Esophagus squamous epithelium (tissue), 5 donors: ENCODE data around the gene RADIL. TPM values are rescaled to one million over a fixed set of nuclear protein-coding genes. Genes with fewer than 3 reads are reported as not detected.

Experiments used
- DNase-seq: peaks from one replicate; lab custom pipeline; 2025; lab: John Stamatoyannopoulos, UW
- H3K27ac ChIP-seq, 4 donors: fragments of 200-600 bp; sonication (generic); one replicate each; pipeline ENCODE4 v1.5.1; 2016 to 2019; ENCODE audit warnings: mild to moderate bottlenecking in 1 of 4
- H3K27me3 ChIP-seq, 4 donors: fragments of 200-600 bp; sonication (generic); 1 replicate in 3 of 4; 2 replicates in 1 of 4; pipeline versions ENCODE4 v1.5.1 to v1.6.0; 2017 to 2021; ENCODE audit warnings: antibody characterized with exemption in 1 of 4
- H3K36me3 ChIP-seq, 3 donors: fragments of 200-600 bp; sonication (generic); one replicate each; pipeline ENCODE4 v1.5.1; 2016 to 2019
- H3K4me1 ChIP-seq, 3 donors: fragments of 200-600 bp; sonication (generic); one replicate each; pipeline ENCODE4 v1.5.1; 2017 to 2019
- H3K4me3 ChIP-seq, 4 donors: fragments of 200-600 bp; sonication (generic); 1 replicate in 3 of 4; 2 replicates in 1 of 4; pipeline ENCODE4 v1.5.1; 2016 to 2019; ENCODE audit warnings: mild to moderate bottlenecking in 2 of 4, moderate library complexity in 1 of 4
- H3K9me3 ChIP-seq, 3 donors: fragments of 200-600 bp; sonication (generic); one replicate each; pipeline ENCODE4 v1.5.1; 2016 to 2019
- POLR2A ChIP-seq, 4 donors: fragments of 450-650 bp; IDR thresholded peaks; one replicate each; pipeline ENCODE4 v1.6.1; 2017; ENCODE audit warnings: antibody characterized with exemption in 4 of 4, mild to moderate bottlenecking in 4 of 4, moderate library complexity in 3 of 4
- WGBS, 2 donors: methylation state at CpG; one replicate each; pipeline ENCODE4 v1.1.5; 2018; 5-methylcytosine and 5-hydroxymethylcytosine counted together
- intact Hi-C: fragments of 100-400 bp; cut with DNase I; formaldehyde crosslinking; loops from one replicate; pipeline ENCODE4 v1.15.0; 2022
- total RNA-seq, 4 donors: library from RNA; depleted of rRNA; stranded (reverse); fragments of >200 nt; gene quantifications; one replicate each; pipeline ENCODE4 v1.1.0, GENCODE V29; 2016
- TF ChIP-seq, protein P1 (sequence below), 6 experiments: fragments of 450-650 bp in 4 of 6; fragments of 200-600 bp in 2 of 6; sonication (generic) in 2 of 6; IDR thresholded peaks; one replicate each; pipeline ENCODE4 v1.5.1; 2016 to 2019; ENCODE audit warnings: antibody characterized with exemption in 6 of 6, mild to moderate bottlenecking in 4 of 6, moderate library complexity in 4 of 6
- donor health status: DM: yes; HTN: yes; CAD: no.

The RADIL gene
- total RNA-seq, 4 donors from 2014 or later = 0.35 to 3.1 (median 1.8) TPM; not detected in 1

DNA sequence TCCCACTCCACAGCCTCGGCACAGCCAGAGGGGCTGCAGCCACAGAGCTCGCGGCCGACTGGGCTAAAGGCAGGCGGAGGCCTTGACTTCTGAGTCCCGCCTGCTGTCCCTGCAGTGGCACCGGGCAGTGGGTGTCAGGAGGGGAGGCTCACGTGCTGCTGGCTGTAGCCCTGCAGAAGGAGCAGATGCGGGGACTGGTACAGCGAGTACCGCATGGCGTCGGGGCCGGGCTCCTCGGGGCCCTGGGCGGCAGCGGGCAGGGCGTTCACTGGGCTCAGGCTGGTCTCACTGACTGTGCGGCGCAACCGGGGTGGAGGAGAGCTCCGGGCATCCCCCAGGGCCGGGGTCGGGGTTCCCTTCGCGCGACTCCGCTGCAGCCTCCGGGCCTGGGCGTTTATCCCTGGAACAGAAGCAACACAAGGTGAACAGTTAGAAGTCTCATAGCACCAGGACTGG is 47.3 kb downstream of the RADIL start:
- Histone ChIP-seq H3K27me3 (no peaks in the 10 kb centered on the region), H3K9me3 (no peaks in the 10 kb centered on the region), H3K36me3 (peaks cover 0 to 15% (median 0%) of the 10 kb centered on the region in 3 donors), H3K4me1 (no peaks in the 10 kb centered on the region), H3K27ac (no peak overlapping the region), H3K4me3 (no peak overlapping the region)
- WGBS, 2 donors = 80 to 85% methylated on average over 2 to 4 of the region's 30 CpGs
- intact Hi-C loops = no loop called here
- DNase-seq = no peak
- no peak for TF ChIP-seq POLR2A (IDR thresholded peaks at IDR 0.05)
- TF ChIP-seq, protein P1, sequence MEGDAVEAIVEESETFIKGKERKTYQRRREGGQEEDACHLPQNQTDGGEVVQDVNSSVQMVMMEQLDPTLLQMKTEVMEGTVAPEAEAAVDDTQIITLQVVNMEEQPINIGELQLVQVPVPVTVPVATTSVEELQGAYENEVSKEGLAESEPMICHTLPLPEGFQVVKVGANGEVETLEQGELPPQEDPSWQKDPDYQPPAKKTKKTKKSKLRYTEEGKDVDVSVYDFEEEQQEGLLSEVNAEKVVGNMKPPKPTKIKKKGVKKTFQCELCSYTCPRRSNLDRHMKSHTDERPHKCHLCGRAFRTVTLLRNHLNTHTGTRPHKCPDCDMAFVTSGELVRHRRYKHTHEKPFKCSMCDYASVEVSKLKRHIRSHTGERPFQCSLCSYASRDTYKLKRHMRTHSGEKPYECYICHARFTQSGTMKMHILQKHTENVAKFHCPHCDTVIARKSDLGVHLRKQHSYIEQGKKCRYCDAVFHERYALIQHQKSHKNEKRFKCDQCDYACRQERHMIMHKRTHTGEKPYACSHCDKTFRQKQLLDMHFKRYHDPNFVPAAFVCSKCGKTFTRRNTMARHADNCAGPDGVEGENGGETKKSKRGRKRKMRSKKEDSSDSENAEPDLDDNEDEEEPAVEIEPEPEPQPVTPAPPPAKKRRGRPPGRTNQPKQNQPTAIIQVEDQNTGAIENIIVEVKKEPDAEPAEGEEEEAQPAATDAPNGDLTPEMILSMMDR (IDR thresholded peaks at IDR 0.05) = no peak

DNA sequence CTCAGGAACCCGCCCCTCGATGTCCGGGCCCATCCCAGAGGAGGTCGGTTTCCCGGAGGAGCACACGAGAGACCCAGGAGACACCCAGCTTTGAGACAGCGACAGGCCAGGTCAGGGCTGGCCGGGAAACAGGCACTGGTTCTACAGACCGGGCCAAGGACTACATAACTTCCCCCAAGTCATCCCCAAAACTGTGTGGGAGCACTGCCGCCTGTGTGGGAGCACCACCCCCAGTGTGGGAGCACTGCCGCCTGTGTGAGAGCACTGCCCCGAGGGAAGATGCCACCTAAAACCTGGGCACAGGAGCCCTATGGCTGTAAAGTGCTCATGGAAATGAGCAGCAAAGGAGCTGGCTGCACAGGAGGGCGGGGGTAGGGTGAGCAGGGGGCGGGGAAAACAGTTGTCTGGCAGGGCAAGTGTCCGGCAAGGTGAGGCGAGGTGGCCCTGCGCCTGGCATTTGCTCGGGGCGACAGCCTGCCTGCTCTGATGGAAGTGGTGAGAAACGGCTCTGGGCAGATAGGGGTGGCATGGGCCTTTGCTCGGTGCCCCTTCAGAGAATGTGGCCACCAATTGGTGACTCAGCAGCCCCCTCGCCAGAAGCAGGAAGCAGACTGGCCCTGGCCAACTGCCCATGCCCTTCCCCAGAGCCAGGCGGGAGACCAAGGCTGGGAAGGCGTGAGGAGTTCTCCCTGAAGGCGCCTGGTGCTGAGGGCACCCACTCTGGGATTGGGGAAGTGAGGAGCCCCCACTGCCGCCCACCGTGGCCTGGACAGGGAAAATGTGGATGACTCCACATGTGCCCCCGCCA is 47.9 kb downstream of the RADIL start:
- WGBS, 2 donors = 78 to 88% methylated on average over 6 to 8 of the region's 28 CpGs

DNA sequence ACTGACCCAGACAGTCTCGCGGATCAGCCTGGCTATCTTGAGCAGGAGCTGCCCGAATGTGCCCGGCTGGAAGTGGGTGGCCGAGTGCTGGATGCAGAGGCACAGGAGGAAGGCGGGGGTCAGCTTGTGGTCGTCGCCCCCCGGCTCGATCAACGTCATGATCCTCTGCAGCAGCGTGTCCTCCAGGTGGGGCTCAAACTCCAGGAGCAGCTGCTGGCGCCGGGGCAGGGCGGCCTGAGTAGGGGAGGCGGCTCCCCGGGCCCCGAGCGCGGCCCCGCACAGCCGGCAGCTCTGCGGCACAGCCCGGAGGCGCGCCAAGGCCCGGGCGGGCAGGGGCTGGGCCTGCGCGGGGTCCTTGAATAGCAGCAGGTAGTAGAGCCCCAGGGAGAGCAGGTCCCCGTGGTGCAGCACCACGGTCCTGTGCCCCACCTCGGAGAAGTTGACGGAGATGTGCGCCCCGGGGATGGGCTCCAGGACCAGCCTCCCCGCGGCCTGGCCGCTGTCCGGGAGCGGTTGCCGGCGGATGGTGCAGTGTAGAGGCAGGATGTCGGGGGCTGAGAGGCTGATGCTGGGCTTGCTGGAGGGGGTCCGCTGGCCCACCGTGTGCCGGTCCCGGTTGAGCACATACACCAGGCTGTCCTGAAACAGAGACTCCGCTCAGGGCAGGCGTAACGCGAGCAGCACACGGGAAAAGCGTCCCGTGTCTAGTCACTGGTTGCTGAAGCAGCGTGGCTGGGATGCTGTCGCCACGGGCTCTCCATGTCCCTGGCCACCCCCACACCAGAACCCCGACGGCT is 48.7 kb downstream of the RADIL start:
- TF ChIP-seq POLR2A (IDR thresholded peaks at IDR 0.05) = no peak
- TF ChIP-seq, protein P1 (IDR thresholded peaks at IDR 0.05) = no peak
- intact Hi-C loops = no loop called here

More for the DNA sequence above, 47.9 kb downstream of the RADIL start:
- no peaks in the 10 kb centered on the region for H3K9me3 ChIP-seq
- H3K4me3 ChIP-seq = no peak overlapping the region
- no peak for DNase-seq
- no peak overlapping the region for H3K27ac ChIP-seq
- H3K4me1 ChIP-seq = no peaks in the 10 kb centered on the region
- no peaks in the 10 kb centered on the region for H3K27me3 ChIP-seq
- intact Hi-C loops = no loop called here
- TF ChIP-seq, protein P1 (IDR thresholded peaks at IDR 0.05) = no peak
- no peak for TF ChIP-seq POLR2A (IDR thresholded peaks at IDR 0.05)
- peaks cover 0 to 15% (median 0%) of the 10 kb centered on the region in 3 donors for H3K36me3 ChIP-seq

DNA sequence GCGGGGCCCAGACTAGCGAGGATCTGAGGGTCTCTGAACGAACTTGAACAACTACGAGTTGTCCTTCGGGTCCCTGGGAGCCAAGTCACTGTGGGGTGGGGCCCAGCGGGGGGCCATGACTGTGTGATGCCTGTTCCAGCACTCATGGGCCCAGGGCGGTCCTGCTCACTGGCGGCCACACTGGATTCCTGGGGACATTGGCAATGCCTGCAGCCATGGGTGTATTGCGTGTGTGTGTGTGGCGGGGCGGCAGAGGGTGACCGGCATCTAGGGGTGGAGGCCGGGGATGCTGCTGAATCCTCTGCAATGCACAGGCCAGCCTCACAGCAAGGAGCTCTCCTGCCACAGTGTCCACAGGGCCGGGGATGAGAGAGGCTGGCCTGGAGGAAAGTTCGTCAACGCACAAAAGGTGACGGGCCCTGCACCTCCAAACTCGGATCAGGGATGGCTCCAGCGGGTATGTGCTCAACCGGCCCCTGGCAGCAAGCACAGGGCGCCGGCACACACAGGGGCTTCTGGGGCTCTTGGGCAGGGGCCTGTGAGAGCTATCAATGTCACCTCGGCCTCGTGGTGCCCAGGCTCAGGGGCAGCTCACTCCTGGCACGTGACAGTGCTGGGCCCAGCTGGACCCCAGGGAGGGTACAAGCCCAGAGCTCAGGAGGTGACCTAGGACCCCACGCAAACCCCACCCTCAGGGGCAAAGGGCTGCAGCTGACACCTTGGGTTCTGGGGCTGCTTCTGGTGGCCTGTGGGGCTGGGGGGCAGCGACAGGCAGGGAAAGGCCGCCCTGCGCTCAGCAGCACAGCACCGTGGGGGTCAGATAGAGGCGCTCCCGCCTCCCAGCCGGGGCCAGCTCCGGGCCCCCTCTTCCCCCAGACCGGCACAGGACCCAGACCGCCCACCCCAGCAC is 49.6 kb downstream of the RADIL start:
- Histone ChIP-seq H3K36me3 (peaks cover 0 to 15% (median 0%) of the 10 kb centered on the region in 3 donors), H3K4me1 (no peaks in the 10 kb centered on the region), H3K9me3 (no peaks in the 10 kb centered on the region), H3K4me3 (no peak overlapping the region), H3K27me3 (no peaks in the 10 kb centered on the region), H3K27ac (no peak overlapping the region)
- no peak for TF ChIP-seq POLR2A (IDR thresholded peaks at IDR 0.05)
- TF ChIP-seq, protein P1 (IDR thresholded peaks at IDR 0.05) = no peak
- 53 to 84% methylated on average over 5 of the region's 36 CpGs for WGBS, 2 donors
- no peak for DNase-seq
- intact Hi-C loops = no loop called here

More for the DNA sequence above, 48.7 kb downstream of the RADIL start:
- no peak overlapping the region for H3K27ac ChIP-seq
- no peaks in the 10 kb centered on the region for H3K9me3 ChIP-seq
- 86 to 100% methylated on average over 4 to 8 of the region's 60 CpGs for WGBS, 2 donors
- no peaks in the 10 kb centered on the region for H3K27me3 ChIP-seq
- no peak for DNase-seq
- peaks cover 0 to 15% (median 0%) of the 10 kb centered on the region in 3 donors for H3K36me3 ChIP-seq
- H3K4me1 ChIP-seq = no peaks in the 10 kb centered on the region
- H3K4me3 ChIP-seq = no peak overlapping the region
